ENCODE data around the gene ACBD3.
A peak's percentile ranks its signal among the peaks of the same experiment; 100 is the strongest.

ACBD3 gene

DNA sequence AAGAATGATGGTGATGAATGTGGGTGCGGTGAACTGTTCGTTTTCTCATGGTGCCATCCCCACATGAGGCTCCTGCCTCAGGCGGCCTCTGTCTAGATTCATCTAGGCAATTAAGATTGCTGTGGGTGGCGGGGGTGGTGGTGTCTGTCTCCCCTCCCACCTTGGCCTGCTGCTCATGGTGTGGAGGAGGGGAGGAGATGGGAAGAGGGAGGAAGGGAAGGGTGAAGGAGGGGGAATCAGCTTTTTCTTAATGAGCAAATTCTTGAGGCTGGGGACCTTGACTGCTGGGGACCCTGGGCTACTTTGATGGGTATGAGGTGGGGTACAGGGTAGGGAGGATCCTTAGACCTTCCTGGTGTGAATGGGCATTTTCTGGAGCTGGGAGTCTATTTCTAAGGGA lies 68.2 kb downstream of the ACBD3 start:
- no peak overlapping the region for H3K4me3 ChIP-seq (ENCODE audit: low read depth in 1 of 5, low read length in 5 of 5)
- peaks cover 0 to 18% (median 11%) of the 10 kb centered on the region in 5 donors for H3K4me1 ChIP-seq (ENCODE audit: control insufficient read depth in 5 of 5, insufficient read depth in 5 of 5, low read length in 5 of 5)
- H3K27me3 ChIP-seq (ENCODE audit: control insufficient read depth in 5 of 5, insufficient read depth in 4 of 5, low read length in 5 of 5): no peaks in the 10 kb centered on the region
- no peaks in the 10 kb centered on the region for H3K36me3 ChIP-seq (ENCODE audit: control insufficient read depth in 5 of 5, insufficient read depth in 5 of 5, low read length in 5 of 5)
- H3K9me3 ChIP-seq (ENCODE audit: control insufficient read depth in 5 of 5, low read length in 5 of 5): no peaks in the 10 kb centered on the region
- no peak overlapping the region for H3K27ac ChIP-seq (ENCODE audit: low read depth, low read length)
- no peak overlapping the region for H3K9ac ChIP-seq (ENCODE audit: low read length in 5 of 5)

DNA sequence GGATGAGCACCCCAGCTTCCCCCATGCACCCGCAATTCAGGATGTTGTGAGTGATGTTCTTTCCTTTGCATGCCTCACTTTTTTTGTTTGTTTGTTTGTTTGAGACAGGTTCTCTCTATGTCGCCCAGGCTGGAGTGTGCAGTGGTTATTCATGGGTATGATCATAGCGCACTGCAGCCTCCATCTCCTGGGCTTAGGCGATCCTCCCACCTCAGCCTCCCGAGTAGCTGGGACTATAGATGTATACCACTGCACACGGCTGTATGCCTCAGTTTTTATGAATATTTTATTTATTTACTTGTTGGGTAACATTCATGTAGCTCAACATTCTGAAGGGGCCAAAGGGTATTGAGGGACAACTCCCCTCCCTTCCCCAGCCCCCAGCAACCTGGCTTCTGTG lies 69.2 kb downstream of the ACBD3 start:
- no peaks in the 10 kb centered on the region for H3K9me3 ChIP-seq (ENCODE audit: control insufficient read depth in 5 of 5, low read length in 5 of 5)
- no peaks in the 10 kb centered on the region for H3K36me3 ChIP-seq (ENCODE audit: control insufficient read depth in 5 of 5, insufficient read depth in 5 of 5, low read length in 5 of 5)
- no peak overlapping the region for H3K27ac ChIP-seq (ENCODE audit: low read depth, low read length)
- no peak overlapping the region for H3K4me3 ChIP-seq (ENCODE audit: low read depth in 1 of 5, low read length in 5 of 5)
- peaks cover 0 to 12% (median 6%) of the 10 kb centered on the region in 5 donors for H3K4me1 ChIP-seq (ENCODE audit: control insufficient read depth in 5 of 5, insufficient read depth in 5 of 5, low read length in 5 of 5)
- H3K27me3 ChIP-seq (ENCODE audit: control insufficient read depth in 5 of 5, insufficient read depth in 4 of 5, low read length in 5 of 5): no peaks in the 10 kb centered on the region
- no peak overlapping the region for H3K9ac ChIP-seq (ENCODE audit: low read length in 5 of 5)

- no peak overlapping the region for H3K27ac ChIP-seq (ENCODE audit: low read depth, low read length)
- no peaks in the 10 kb centered on the region for H3K36me3 ChIP-seq (ENCODE audit: control insufficient read depth in 5 of 5, insufficient read depth in 5 of 5, low read length in 5 of 5)
- H3K9ac ChIP-seq (ENCODE audit: low read length in 5 of 5): no peak overlapping the region
- H3K4me1 ChIP-seq (ENCODE audit: control insufficient read depth in 5 of 5, insufficient read depth in 5 of 5, low read length in 5 of 5): peaks cover under 1 to 11% (median 7%) of the 10 kb centered on the region in 5 donors
- no peaks in the 10 kb centered on the region for H3K27me3 ChIP-seq (ENCODE audit: control insufficient read depth in 5 of 5, insufficient read depth in 4 of 5, low read length in 5 of 5)
- no peak overlapping the region for H3K4me3 ChIP-seq (ENCODE audit: low read depth in 1 of 5, low read length in 5 of 5)
- H3K9me3 ChIP-seq (ENCODE audit: control insufficient read depth in 5 of 5, low read length in 5 of 5): no peaks in the 10 kb centered on the region
Observed at GRCh38 chr1:226116673-226117072, 69.9 kb downstream of the ACBD3 start.

DNA sequence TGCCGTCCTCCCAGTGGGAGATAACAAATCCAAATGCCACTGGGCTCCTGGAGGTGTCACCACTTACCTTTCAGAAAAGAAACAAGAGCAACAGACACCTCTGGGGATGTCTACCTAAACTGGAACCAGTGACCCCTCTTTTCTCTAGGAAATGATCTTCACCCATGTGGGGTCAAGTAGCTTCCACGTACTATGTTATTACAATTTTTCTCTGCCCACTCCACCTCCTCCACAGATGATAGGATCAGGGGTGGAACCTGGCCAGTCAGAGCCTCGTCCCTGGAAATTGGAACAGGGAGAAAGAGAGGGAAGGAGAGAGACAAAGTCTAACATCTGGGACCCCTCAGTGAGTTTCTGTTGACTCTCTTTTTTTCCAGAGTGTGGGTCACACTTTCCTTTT lies 73.9 kb downstream of the ACBD3 start:
- no peak overlapping the region for H3K27ac ChIP-seq (ENCODE audit: low read depth, low read length)
- no peak overlapping the region for H3K9ac ChIP-seq (ENCODE audit: low read length in 5 of 5)
- H3K4me3 ChIP-seq (ENCODE audit: low read depth in 1 of 5, low read length in 5 of 5): no peak overlapping the region
- no peaks in the 10 kb centered on the region for H3K36me3 ChIP-seq (ENCODE audit: control insufficient read depth in 5 of 5, insufficient read depth in 5 of 5, low read length in 5 of 5)
- peaks cover 5 to 25% (median 24%) of the 10 kb centered on the region in 5 donors for H3K4me1 ChIP-seq (ENCODE audit: control insufficient read depth in 5 of 5, insufficient read depth in 5 of 5, low read length in 5 of 5)
- H3K9me3 ChIP-seq (ENCODE audit: control insufficient read depth in 5 of 5, low read length in 5 of 5): no peaks in the 10 kb centered on the region
- H3K27me3 ChIP-seq (ENCODE audit: control insufficient read depth in 5 of 5, insufficient read depth in 4 of 5, low read length in 5 of 5): no peaks in the 10 kb centered on the region

- Histone ChIP-seq H3K4me1 (ENCODE audit: control insufficient read depth in 5 of 5, insufficient read depth in 5 of 5, low read length in 5 of 5) (peaks cover 5 to 25% (median 24%) of the 10 kb centered on the region in 5 donors), H3K9me3 (ENCODE audit: control insufficient read depth in 5 of 5, low read length in 5 of 5) (no peaks in the 10 kb centered on the region), H3K9ac (ENCODE audit: low read length in 5 of 5) (no peak overlapping the region), H3K36me3 (ENCODE audit: control insufficient read depth in 5 of 5, insufficient read depth in 5 of 5, low read length in 5 of 5) (no peaks in the 10 kb centered on the region), H3K4me3 (ENCODE audit: low read depth in 1 of 5, low read length in 5 of 5) (no peak overlapping the region), H3K27me3 (ENCODE audit: control insufficient read depth in 5 of 5, insufficient read depth in 4 of 5, low read length in 5 of 5) (no peaks in the 10 kb centered on the region), H3K27ac (ENCODE audit: low read depth, low read length) (no peak overlapping the region)
Observed at GRCh38 chr1:226111883-226112261, 74.7 kb downstream of the ACBD3 start.

DNA sequence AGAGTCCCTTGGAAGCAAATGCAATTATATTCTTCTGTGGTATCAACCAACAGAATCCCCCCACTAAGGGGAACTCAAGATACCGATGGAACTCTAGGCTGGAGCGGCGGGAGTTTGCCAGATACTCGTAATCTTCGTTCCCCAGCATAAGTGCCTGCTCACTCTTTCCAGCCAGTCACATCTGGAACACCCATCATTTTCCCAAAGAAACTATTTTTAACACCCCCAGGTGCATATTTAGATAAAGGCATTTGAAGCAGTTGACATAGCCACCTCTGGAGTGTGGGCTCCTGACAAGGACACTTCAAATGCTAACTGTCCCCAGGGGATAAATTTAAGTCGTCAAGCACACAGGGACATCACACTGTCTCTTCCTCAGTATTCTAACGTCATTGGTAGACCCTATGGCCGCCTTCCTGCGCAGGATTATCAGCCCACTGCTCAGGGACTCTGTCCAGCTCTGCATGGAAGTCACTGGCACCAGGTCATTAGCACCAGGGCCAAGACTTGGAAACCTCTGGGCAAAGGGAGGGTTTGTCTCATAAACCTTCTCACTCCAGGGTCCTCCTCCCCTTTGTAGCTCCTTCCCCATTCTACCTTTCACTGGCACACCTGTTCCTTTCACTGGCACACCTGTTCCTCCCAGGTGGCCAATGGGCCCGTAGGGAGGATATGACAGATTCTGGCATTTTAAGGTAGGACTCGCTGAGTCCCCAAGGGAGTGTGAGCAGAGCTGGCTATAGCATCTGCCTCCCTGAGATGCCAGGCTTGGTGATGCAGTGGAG lies 75.3 kb downstream of the ACBD3 start:
- Histone ChIP-seq H3K4me3 (ENCODE audit: low read depth in 1 of 5, low read length in 5 of 5) (peak overlapping the region; percentile 69 to 79 (median 75)), H3K27me3 (ENCODE audit: control insufficient read depth in 5 of 5, insufficient read depth in 4 of 5, low read length in 5 of 5) (no peaks in the 10 kb centered on the region), H3K4me1 (ENCODE audit: control insufficient read depth in 5 of 5, insufficient read depth in 5 of 5, low read length in 5 of 5) (peaks cover 5 to 25% (median 24%) of the 10 kb centered on the region in 5 donors), H3K9me3 (ENCODE audit: control insufficient read depth in 5 of 5, low read length in 5 of 5) (no peaks in the 10 kb centered on the region), H3K36me3 (ENCODE audit: control insufficient read depth in 5 of 5, insufficient read depth in 5 of 5, low read length in 5 of 5) (no peaks in the 10 kb centered on the region), H3K27ac (ENCODE audit: low read depth, low read length) (peak overlapping the region; percentile 90), H3K9ac (ENCODE audit: low read length in 5 of 5) (peak overlapping the region in 4 of 5 donors; percentile 69 to 82 (median 74))

DNA sequence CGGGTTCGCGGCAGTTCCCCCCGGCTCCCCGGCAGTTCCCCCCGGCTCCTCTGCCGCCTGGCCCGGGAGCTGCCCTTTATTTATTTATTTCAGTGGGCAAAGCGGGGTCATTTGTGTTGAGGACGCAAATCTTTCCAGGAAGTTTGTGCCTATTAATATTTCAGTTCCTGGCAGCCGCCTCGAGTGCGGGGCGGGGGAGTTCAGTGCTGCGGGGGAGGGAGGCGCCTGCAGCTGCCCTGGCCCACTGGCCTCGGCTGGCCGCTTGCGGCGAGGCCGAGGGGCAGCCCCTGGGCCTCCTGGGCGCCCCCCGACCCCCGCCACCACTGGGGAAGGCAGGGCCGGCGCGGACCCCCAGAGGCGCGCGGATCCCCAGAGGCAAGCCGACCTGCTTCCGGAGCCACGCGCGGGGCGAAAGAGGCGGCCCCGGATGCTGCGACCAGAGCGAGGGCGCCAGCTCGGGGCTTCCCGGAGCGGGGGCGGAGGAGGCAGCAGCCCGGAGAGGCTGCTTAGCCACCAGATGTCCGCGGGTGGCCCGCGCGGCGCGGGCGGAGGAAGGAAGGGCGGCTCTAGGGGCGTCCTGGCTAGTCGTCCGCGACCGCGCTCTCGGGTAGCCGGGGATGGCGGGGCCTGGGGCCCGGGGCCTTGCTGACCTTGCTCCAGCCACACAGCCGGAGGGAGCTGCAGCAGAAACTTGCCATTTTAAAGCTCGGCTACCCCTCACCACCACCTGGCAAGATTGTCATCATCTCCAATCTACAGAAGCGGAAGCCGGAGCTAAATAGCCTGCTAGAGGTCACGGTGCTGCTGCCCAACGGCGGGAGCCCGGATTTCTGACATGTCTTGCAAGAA lies 76.1 kb downstream of the ACBD3 start:
- H3K9ac ChIP-seq (ENCODE audit: low read length in 5 of 5): peak overlapping the region in 4 of 5 donors; percentile 69 to 82 (median 74)
- peaks cover 5 to 25% (median 24%) of the 10 kb centered on the region in 5 donors for H3K4me1 ChIP-seq (ENCODE audit: control insufficient read depth in 5 of 5, insufficient read depth in 5 of 5, low read length in 5 of 5)
- no peaks in the 10 kb centered on the region for H3K36me3 ChIP-seq (ENCODE audit: control insufficient read depth in 5 of 5, insufficient read depth in 5 of 5, low read length in 5 of 5)

GRCh38 chr1:226109829-226110248 lies 76.7 kb downstream of the ACBD3 start:
- Histone ChIP-seq H3K36me3 (ENCODE audit: control insufficient read depth in 5 of 5, insufficient read depth in 5 of 5, low read length in 5 of 5) (no peaks in the 10 kb centered on the region), H3K27ac (ENCODE audit: low read depth, low read length) (peak overlapping the region; percentile 92), H3K9me3 (ENCODE audit: control insufficient read depth in 5 of 5, low read length in 5 of 5) (no peaks in the 10 kb centered on the region), H3K4me1 (ENCODE audit: control insufficient read depth in 5 of 5, insufficient read depth in 5 of 5, low read length in 5 of 5) (peaks cover 5 to 27% (median 24%) of the 10 kb centered on the region in 5 donors), H3K27me3 (ENCODE audit: control insufficient read depth in 5 of 5, insufficient read depth in 4 of 5, low read length in 5 of 5) (no peaks in the 10 kb centered on the region), H3K9ac (ENCODE audit: low read length in 5 of 5) (peak overlapping the region; percentile 69 to 87 (median 79)), H3K4me3 (ENCODE audit: low read depth in 1 of 5, low read length in 5 of 5) (peak overlapping the region; percentile 44 to 78 (median 74))

More for the DNA sequence above, 76.1 kb downstream of the ACBD3 start:
- peak overlapping the region; percentile 69 to 79 (median 75) for H3K4me3 ChIP-seq (ENCODE audit: low read depth in 1 of 5, low read length in 5 of 5)
- H3K27me3 ChIP-seq (ENCODE audit: control insufficient read depth in 5 of 5, insufficient read depth in 4 of 5, low read length in 5 of 5): no peaks in the 10 kb centered on the region
- H3K27ac ChIP-seq (ENCODE audit: low read depth, low read length): peak overlapping the region; percentile 90
- H3K9me3 ChIP-seq (ENCODE audit: control insufficient read depth in 5 of 5, low read length in 5 of 5): no peaks in the 10 kb centered on the region

GRCh38 chr1:226108935-226109828 lies 77.4 kb downstream of the ACBD3 start:
- H3K9ac ChIP-seq (ENCODE audit: low read length in 5 of 5): peak overlapping the region; percentile 68 to 87 (median 79)
- H3K36me3 ChIP-seq (ENCODE audit: control insufficient read depth in 5 of 5, insufficient read depth in 5 of 5, low read length in 5 of 5): no peaks in the 10 kb centered on the region
- peaks cover 5 to 31% (median 24%) of the 10 kb centered on the region in 5 donors for H3K4me1 ChIP-seq (ENCODE audit: control insufficient read depth in 5 of 5, insufficient read depth in 5 of 5, low read length in 5 of 5)
- peak overlapping the region; percentile 92 for H3K27ac ChIP-seq (ENCODE audit: low read depth, low read length)
- peak overlapping the region; percentile 44 to 77 (median 74) for H3K4me3 ChIP-seq (ENCODE audit: low read depth in 1 of 5, low read length in 5 of 5)
- H3K27me3 ChIP-seq (ENCODE audit: control insufficient read depth in 5 of 5, insufficient read depth in 4 of 5, low read length in 5 of 5): no peaks in the 10 kb centered on the region
- no peaks in the 10 kb centered on the region for H3K9me3 ChIP-seq (ENCODE audit: control insufficient read depth in 5 of 5, low read length in 5 of 5)
